Measurements from ENCODE around the gene CRABP1.

DNA sequence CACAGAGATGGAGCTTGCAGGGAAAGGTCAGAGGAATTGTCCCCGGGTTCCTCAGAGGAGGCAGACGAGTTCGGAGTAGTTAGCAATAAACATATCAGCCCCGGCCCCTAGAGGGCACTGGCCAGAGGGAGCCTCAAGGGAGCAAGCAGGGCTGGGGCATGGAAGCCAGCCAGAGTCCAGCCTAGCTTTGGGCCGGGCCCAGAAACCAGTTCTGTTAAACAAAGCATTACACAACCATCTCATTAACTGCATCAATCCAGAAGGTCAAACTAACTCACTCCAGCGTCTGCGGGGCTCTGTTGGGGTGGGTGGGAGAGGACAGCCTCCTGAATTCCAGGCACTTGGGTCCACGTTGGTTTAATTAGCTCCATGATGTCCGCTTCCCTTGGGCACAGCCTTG is 56.8 kb downstream of the CRABP1 start:
- TF ChIP-seq CTCF (conservative IDR thresholded peaks at IDR 0.05; ENCODE audit: low read length): peak; percentile 58
- TF ChIP-seq EZH2phosphoT487 (IDR thresholded peaks at IDR 0.05; ENCODE audit: borderline replicate concordance, low read depth, low read length): no peak

Data from OCI-LY7 (cell line).